ENCODE measurements around the gene ZNF385C. TPM values are rescaled to one million over a fixed set of nuclear protein-coding genes. Genes with fewer than 3 reads are reported as not detected.

Gene ZNF385C
- total RNA-seq, 4 donors from 2014 or later = not detected

DNA sequence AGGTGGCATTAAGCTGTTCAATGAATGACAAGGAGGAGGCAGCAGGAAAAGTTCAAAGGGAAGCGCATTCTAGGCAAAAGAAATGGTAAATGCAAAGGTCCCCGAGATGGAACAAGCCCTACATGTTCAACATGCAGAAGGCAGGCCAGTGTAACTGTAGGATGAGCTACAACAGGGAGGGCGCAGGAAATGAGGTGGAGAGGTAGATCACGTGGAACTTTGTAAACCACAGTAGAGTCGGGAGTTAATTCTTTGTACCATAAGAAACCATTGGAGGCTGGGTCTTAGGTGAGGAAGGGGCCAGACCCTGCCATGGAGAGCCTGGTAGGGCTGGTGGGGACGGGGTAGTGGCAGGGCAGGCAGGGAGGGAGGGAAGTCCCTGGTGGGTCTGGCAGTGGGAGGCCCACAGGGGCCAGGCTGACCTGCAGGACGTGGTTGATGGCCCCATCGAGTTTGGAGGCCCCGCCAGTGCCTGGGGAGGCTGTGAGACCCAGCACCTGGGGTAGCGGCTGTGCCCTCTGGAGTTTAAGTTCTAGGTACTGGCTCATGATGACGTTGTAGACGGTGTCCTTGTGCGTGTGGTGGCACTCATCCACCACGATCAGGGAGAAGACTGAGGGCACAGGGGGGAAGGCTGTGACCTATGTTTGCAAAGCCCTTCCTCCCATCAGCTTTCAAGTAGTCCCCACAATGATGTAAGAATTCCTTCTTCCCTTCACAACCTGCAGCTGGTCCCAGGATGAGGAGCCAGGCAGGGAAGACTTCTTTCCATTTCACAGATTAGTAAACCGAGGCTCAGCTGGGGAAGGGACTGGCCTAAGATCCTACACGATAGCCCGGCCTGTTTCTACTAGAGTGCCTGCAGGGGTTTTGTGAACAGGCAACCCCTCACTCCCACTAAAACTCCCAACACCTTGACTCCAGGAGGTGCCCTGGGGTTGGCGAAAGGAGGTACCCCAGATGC lies 12.3 kb upstream of the ZNF385C start:
- ATAC-seq = no peak
- WGBS, 2 donors (ENCODE audit: low coverage in 1 of 2) = 87 to 91% methylated on average over 9 to 10 of the region's 18 CpGs
- Histone ChIP-seq H3K4me1 (peaks cover 0 to 44% (median 18%) of the 10 kb centered on the region in 3 donors), H3K36me3 (peaks cover 0 to 56% of the 10 kb centered on the region in 2 donors), H3K9me3 (no peaks in the 10 kb centered on the region), H3K27ac (peak overlapping the region in 3 of 4 donors; percentile 91 to 96 (median 93)), H3K4me3 (no peak overlapping the region), H3K27me3 (no peaks in the 10 kb centered on the region)
- no peak for TF ChIP-seq POLR2A (IDR thresholded peaks at IDR 0.05)
- TF ChIP-seq EP300 (IDR thresholded peaks at IDR 0.05) = no peak
- no peak for TF ChIP-seq POLR2AphosphoS5 (IDR thresholded peaks at IDR 0.05)
- TF ChIP-seq, protein P1, sequence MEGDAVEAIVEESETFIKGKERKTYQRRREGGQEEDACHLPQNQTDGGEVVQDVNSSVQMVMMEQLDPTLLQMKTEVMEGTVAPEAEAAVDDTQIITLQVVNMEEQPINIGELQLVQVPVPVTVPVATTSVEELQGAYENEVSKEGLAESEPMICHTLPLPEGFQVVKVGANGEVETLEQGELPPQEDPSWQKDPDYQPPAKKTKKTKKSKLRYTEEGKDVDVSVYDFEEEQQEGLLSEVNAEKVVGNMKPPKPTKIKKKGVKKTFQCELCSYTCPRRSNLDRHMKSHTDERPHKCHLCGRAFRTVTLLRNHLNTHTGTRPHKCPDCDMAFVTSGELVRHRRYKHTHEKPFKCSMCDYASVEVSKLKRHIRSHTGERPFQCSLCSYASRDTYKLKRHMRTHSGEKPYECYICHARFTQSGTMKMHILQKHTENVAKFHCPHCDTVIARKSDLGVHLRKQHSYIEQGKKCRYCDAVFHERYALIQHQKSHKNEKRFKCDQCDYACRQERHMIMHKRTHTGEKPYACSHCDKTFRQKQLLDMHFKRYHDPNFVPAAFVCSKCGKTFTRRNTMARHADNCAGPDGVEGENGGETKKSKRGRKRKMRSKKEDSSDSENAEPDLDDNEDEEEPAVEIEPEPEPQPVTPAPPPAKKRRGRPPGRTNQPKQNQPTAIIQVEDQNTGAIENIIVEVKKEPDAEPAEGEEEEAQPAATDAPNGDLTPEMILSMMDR (IDR thresholded peaks at IDR 0.05) = no peak

DNA sequence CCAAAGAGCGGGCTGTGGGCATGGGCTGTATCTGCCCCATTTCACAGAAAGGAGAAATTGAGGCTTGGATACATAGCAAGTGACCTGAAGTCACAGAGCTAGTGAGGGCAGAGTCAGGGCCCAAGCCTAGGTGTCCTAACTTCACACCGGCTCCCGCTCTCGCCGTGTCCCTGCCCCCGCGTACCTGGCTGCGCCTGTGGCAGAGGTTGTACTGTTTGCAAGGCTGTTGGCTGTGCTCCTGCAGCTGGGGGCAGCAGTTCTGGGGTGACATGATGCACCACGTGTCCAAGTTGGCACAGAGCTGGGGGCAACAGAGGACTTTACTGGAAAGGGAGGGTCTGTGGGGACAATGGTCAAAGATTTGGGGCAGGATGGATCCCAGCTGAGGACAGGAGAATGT lies 10.8 kb upstream of the ZNF385C start:
- TF ChIP-seq EP300 (IDR thresholded peaks at IDR 0.05) = no peak
- no peak for TF ChIP-seq POLR2A (IDR thresholded peaks at IDR 0.05)
- TF ChIP-seq POLR2AphosphoS5 (IDR thresholded peaks at IDR 0.05) = no peak
- TF ChIP-seq, protein P1 (IDR thresholded peaks at IDR 0.05) = no peak
- Histone ChIP-seq H3K4me3 (no peak overlapping the region), H3K27me3 (no peaks in the 10 kb centered on the region), H3K36me3 (peaks cover 0 to 60% of the 10 kb centered on the region in 2 donors), H3K4me1 (peaks cover 0 to 44% (median 18%) of the 10 kb centered on the region in 3 donors), H3K27ac (no peak overlapping the region), H3K9me3 (no peaks in the 10 kb centered on the region)
- 85 to 100% methylated on average over 3 to 5 of the region's 9 CpGs for WGBS, 2 donors (ENCODE audit: low coverage in 1 of 2)
- no peak for ATAC-seq

GRCh38 chr17:42107597-42108576 lies 9.6 kb upstream of the ZNF385C start:
- Histone ChIP-seq H3K4me1 (peaks cover 0 to 32% (median 14%) of the 10 kb centered on the region in 3 donors), H3K36me3 (peaks cover 0 to 64% of the 10 kb centered on the region in 2 donors), H3K27me3 (no peaks in the 10 kb centered on the region), H3K9me3 (no peaks in the 10 kb centered on the region), H3K4me3 (peak overlapping the region in 1 of 2 donors; percentile 39), H3K27ac (peak overlapping the region in 1 of 4 donors; percentile 9)
- TF ChIP-seq, protein P1 (IDR thresholded peaks at IDR 0.05) = no peak
- TF ChIP-seq EP300 (IDR thresholded peaks at IDR 0.05) = no peak
- no peak for TF ChIP-seq POLR2AphosphoS5 (IDR thresholded peaks at IDR 0.05)
- TF ChIP-seq POLR2A (IDR thresholded peaks at IDR 0.05) = no peak
- ATAC-seq = peak; percentile 38
- 49 to 58% methylated on average over 6 to 11 of the region's 51 CpGs for WGBS, 2 donors (ENCODE audit: low coverage in 1 of 2)

GRCh38 chr17:42107124-42107523 lies 8.9 kb upstream of the ZNF385C start:
- peaks cover 0 to 29% (median 11%) of the 10 kb centered on the region in 3 donors for H3K4me1 ChIP-seq
- no peak for TF ChIP-seq POLR2A (IDR thresholded peaks at IDR 0.05)
- TF ChIP-seq, protein P1 (IDR thresholded peaks at IDR 0.05) = no peak
- peak overlapping the region in 1 of 2 donors; percentile 39 for H3K4me3 ChIP-seq
- no peak for ATAC-seq
- H3K9me3 ChIP-seq = no peaks in the 10 kb centered on the region
- 56 to 85% methylated on average over 3 to 6 of the region's 6 CpGs for WGBS, 2 donors (ENCODE audit: low coverage in 1 of 2)
- H3K36me3 ChIP-seq = peaks cover 0 to 64% of the 10 kb centered on the region in 2 donors
- H3K27me3 ChIP-seq = no peaks in the 10 kb centered on the region
- H3K27ac ChIP-seq = no peak overlapping the region
